DND-41 (cell line): Measurements from ENCODE around the gene EHMT1.

Experiments
- EZH2 ChIP-seq: IDR thresholded peaks from 3 replicates; pipeline ENCODE4 v1.6.1; 2012; ENCODE audit warnings: borderline replicate concordance, low read depth, mild to moderate bottlenecking, moderate library complexity, low read length, inconsistent platforms; ENCODE audit not compliant: severe bottlenecking
- TF ChIP-seq, protein P1 (sequence below): IDR thresholded peaks from 2 replicates; pipeline ENCODE4 v1.5.1; 2012; ENCODE audit warnings: borderline replicate concordance, low read length, moderate library complexity, mild to moderate bottlenecking; ENCODE audit not compliant: poor library complexity, severe bottlenecking; ENCODE audit errors: extremely low read depth

DNA sequence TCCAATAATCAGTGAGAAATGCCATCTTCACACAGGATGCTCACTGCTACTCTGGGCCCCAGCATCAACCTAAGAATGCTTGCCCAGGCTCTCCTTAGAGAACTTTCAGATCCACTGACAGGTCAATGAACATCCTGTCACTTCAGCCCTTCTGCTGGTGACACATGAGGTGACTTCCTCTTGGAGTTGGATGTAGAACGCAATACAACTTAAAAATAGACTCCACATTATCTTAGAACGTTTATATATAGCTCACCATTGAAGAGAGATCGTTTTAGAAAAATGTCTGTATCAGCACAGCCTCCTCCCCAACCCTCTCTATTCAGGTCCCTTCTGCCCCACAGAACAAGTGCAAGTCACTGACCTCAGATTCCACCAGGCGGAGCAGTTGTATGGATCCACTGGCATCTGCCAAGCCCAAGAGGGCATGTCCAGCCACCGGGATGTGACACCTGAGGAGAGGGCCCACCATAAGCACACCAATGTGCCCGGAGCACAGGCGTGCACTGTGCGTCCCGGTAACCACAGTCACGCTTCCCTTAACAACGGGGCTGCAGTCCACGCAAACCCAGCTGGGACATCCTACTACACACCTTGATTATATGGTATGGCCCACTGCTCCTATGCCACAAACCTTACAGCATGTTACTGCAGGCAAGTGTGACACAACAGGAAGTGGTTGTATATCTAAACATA lies 42.9 kb upstream of the EHMT1 start:
- TF ChIP-seq, protein P1, sequence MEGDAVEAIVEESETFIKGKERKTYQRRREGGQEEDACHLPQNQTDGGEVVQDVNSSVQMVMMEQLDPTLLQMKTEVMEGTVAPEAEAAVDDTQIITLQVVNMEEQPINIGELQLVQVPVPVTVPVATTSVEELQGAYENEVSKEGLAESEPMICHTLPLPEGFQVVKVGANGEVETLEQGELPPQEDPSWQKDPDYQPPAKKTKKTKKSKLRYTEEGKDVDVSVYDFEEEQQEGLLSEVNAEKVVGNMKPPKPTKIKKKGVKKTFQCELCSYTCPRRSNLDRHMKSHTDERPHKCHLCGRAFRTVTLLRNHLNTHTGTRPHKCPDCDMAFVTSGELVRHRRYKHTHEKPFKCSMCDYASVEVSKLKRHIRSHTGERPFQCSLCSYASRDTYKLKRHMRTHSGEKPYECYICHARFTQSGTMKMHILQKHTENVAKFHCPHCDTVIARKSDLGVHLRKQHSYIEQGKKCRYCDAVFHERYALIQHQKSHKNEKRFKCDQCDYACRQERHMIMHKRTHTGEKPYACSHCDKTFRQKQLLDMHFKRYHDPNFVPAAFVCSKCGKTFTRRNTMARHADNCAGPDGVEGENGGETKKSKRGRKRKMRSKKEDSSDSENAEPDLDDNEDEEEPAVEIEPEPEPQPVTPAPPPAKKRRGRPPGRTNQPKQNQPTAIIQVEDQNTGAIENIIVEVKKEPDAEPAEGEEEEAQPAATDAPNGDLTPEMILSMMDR: no peak
- TF ChIP-seq EZH2: no peak
